Colonic mucosa (tissue), 4 donors: Measurements from ENCODE around the gene CASP10. TPM values are rescaled to one million over a fixed set of nuclear protein-coding genes. Genes with fewer than 3 reads are reported as not detected.
"Not testable (repeated sequence)": the region's sequence is repeated elsewhere in the genome, so short reads cannot be mapped to it uniquely, and the experiment has no call there.

Experiments used
- DNase-seq: peaks from one replicate; pipeline ENCODE4 v3.0.0-alpha.2; 2020
- H3K27ac ChIP-seq: fragments of 200-600 bp; one replicate; pipeline ENCODE4 v1.8.0; 2021
- H3K27me3 ChIP-seq: fragments of 200-600 bp; one replicate; pipeline ENCODE4 v1.8.0; 2021
- H3K36me3 ChIP-seq: fragments of 200-600 bp; one replicate; pipeline ENCODE4 v1.8.0; 2021
- H3K4me1 ChIP-seq: fragments of 200-600 bp; one replicate; pipeline ENCODE4 v1.8.0; 2021; ENCODE audit warnings: mild to moderate bottlenecking
- H3K4me3 ChIP-seq: fragments of 200-600 bp; one replicate; pipeline ENCODE4 v1.8.0; 2021
- H3K9ac ChIP-seq, 2 donors: one replicate each; pipeline ENCODE4 v1.7.0; 2013; ENCODE audit warnings: control low read depth in 2 of 2, low read depth in 2 of 2, low read length in 2 of 2
- H3K9me3 ChIP-seq: fragments of 200-600 bp; one replicate; pipeline ENCODE4 v1.8.0; 2021
- CTCF ChIP-seq: fragments of 200-600 bp; IDR thresholded peaks from one replicate; pipeline ENCODE4 v1.8.0; 2022; ENCODE audit warnings: antibody characterized with exemption, mild to moderate bottlenecking
- intact Hi-C: fragments of 100-400 bp; cut with DNase I; formaldehyde crosslinking; loops from one replicate; pipeline ENCODE4 v1.14.1; 2022
- total RNA-seq, 2 donors: library from RNA; stranded (reverse); fragmentation: NEBNext Ultra II Directional in 1 of 2; extraction: Animal tissue kit (Norgen Biotek cat#: 25700) in 1 of 2; gene quantifications; one replicate each; pipeline ENCODE4 v1.2.1, GENCODE V29; 2021
- donor health status: healthy.
- donor health status: DM: no; HTN: no; CAD: no.
- donor health status: DM: no; HTN: no; CAD: no.

CASP10 gene
- total RNA-seq: 10 to 100 TPM; 28.0 to 52.3 TPM

GRCh38 chr2:201182650-201183364 lies at the start of gene CASP10:
TSS of gene CASP10 (plus strand) at chr2:201183141. CDS start at chr2:201185778, 2,637 bp downstream.
- Histone ChIP-seq H3K4me1 (peaks cover 3% of the 10 kb centered on the region), H3K27me3 (no peaks in the 10 kb centered on the region), H3K36me3 (no peaks in the 10 kb centered on the region), H3K9me3 (no peaks in the 10 kb centered on the region), H3K4me3 (peak within 1 kb of the TSS; percentile 53), H3K9ac (peak within 1 kb of the TSS; percentile 54 to 82), H3K27ac (peak within 1 kb of the TSS; percentile 72)
- peak; percentile 27 for TF ChIP-seq CTCF
- DNase-seq: peak; percentile 65
- intact Hi-C loops: loop anchor here (5.0 kb wide), 1 partner anchor 49 kb away; no protein-coding TSS in a partner anchor

- Histone ChIP-seq H3K27me3 (no peaks in the 10 kb centered on the region), H3K36me3 (peaks cover 26% of the 10 kb centered on the region), H3K27ac (peak overlapping the region; percentile 3), H3K9ac (no peak overlapping the region), H3K9me3 (no peaks in the 10 kb centered on the region), H3K4me1 (no peaks in the 10 kb centered on the region), H3K4me3 (no peak overlapping the region)
- TF ChIP-seq CTCF: no peak
- intact Hi-C loops: no loop called here
- DNase-seq: no peak
Measured at GRCh38 chr2:201135386-201135785, 47.6 kb upstream of the CASP10 start.

- intact Hi-C loops: no loop called here
- no peaks in the 10 kb centered on the region for H3K9me3 ChIP-seq
- no peak overlapping the region for H3K4me3 ChIP-seq
- H3K36me3 ChIP-seq: peaks cover 35% of the 10 kb centered on the region
- H3K27ac ChIP-seq: no peak overlapping the region
- no peaks in the 10 kb centered on the region for H3K4me1 ChIP-seq
- no peak for TF ChIP-seq CTCF
- no peaks in the 10 kb centered on the region for H3K27me3 ChIP-seq
- DNase-seq: no peak
- no peak overlapping the region for H3K9ac ChIP-seq
Measured at GRCh38 chr2:201136889-201137321, 46.0 kb upstream of the CASP10 start.

- intact Hi-C loops: no loop called here
- H3K9ac ChIP-seq: no peak overlapping the region
- peaks cover 37% of the 10 kb centered on the region for H3K36me3 ChIP-seq
- H3K27ac ChIP-seq: no peak overlapping the region
- no peaks in the 10 kb centered on the region for H3K4me1 ChIP-seq
- no peak for DNase-seq
- no peaks in the 10 kb centered on the region for H3K9me3 ChIP-seq
- H3K4me3 ChIP-seq: no peak overlapping the region
- no peaks in the 10 kb centered on the region for H3K27me3 ChIP-seq
- TF ChIP-seq CTCF: no peak
Measured at GRCh38 chr2:201137505-201138400, 45.2 kb upstream of the CASP10 start.

GRCh38 chr2:201138401-201138970 lies 44.5 kb upstream of the CASP10 start:
- Histone ChIP-seq H3K9me3 (no peaks in the 10 kb centered on the region), H3K36me3 (peaks cover 40% of the 10 kb centered on the region), H3K4me3 (no peak overlapping the region), H3K4me1 (no peaks in the 10 kb centered on the region), H3K27ac (no peak overlapping the region), H3K27me3 (no peaks in the 10 kb centered on the region), H3K9ac (no peak overlapping the region)
- no peak for DNase-seq
- intact Hi-C loops: no loop called here
- no peak for TF ChIP-seq CTCF

- not testable (repeated sequence) for DNase-seq, H3K9ac ChIP-seq
Measured at GRCh38 chr2:201138986-201139781, 43.8 kb upstream of the CASP10 start.

More at GRCh38 chr2:201138986-201139781, 43.8 kb upstream of the CASP10 start:
- intact Hi-C loops, H3K4me3 ChIP-seq, H3K27ac ChIP-seq, H3K27me3 ChIP-seq, H3K9me3 ChIP-seq, H3K4me1 ChIP-seq: not testable (repeated sequence)
- H3K36me3 ChIP-seq: peaks cover 40% of the 10 kb centered on the region
